BLaER1 treated with 17β-estradiol and CSF1 and Interleukin-3, amounts not matched to agents 10 nM and 100 nM (cell line): ENCODE measurements around the gene C1orf167.

Source experiments
- H3K27ac ChIP-seq, 11 experiments: shearing (Covaris generic); formaldehyde crosslinking; 2 replicates each; pipeline ENCODE4 v1.8.1; 2022
- H3K27me3 ChIP-seq, 11 experiments: shearing (Covaris generic); formaldehyde crosslinking; 2 replicates each; pipeline ENCODE4 v1.8.1; 2022
- H3K36me3 ChIP-seq, 11 experiments: shearing (Covaris generic); formaldehyde crosslinking; 2 replicates each; pipeline ENCODE4 v1.8.1; 2022
- H3K4me1 ChIP-seq, 10 experiments: shearing (Covaris generic); formaldehyde crosslinking; 2 replicates each; pipeline ENCODE4 v1.8.1; 2022
- H3K4me2 ChIP-seq, 11 experiments: shearing (Covaris generic); formaldehyde crosslinking; 2 replicates each; pipeline ENCODE4 v1.8.1; 2022
- H3K4me3 ChIP-seq, 10 experiments: shearing (Covaris generic); formaldehyde crosslinking; 2 replicates each; pipeline ENCODE4 v1.8.1; 2022
- H3K9ac ChIP-seq, 11 experiments: shearing (Covaris generic); formaldehyde crosslinking; 2 replicates each; pipeline ENCODE4 v1.8.1; 2022
- H3K9me3 ChIP-seq, 11 experiments: shearing (Covaris generic); formaldehyde crosslinking; replicated peaks in 1 of 11; 2 replicates each; pipeline ENCODE4 v1.8.1; 2022
- H4K20me1 ChIP-seq, 11 experiments: shearing (Covaris generic); formaldehyde crosslinking; 2 replicates each; pipeline ENCODE4 v1.8.1; 2022
- Cebpa-rat ChIP-seq, 11 experiments: shearing (Covaris generic); IDR thresholded peaks; 2 replicates each; pipeline ENCODE4 v1.8.1; 2022

Gene C1orf167

GRCh38 chr1:11838349-11839272 is 76.6 kb downstream of the C1orf167 start:
- H3K9ac ChIP-seq, result no peak overlapping the region
- peaks cover 73 to 98% (median 85%) of the 10 kb centered on the region in 11 experiments for H3K36me3 ChIP-seq
- H3K27ac ChIP-seq, result no peak overlapping the region
- H3K4me1 ChIP-seq, result peaks cover 36 to 41% (median 40%) of the 10 kb centered on the region in 10 experiments
- H3K27me3 ChIP-seq, result no peaks in the 10 kb centered on the region
- H4K20me1 ChIP-seq, result peaks cover 0 to 98% (median 49%) of the 10 kb centered on the region in 11 experiments; a peak in 19 of 22 replicates
- H3K4me2 ChIP-seq, result no peak overlapping the region
- no peak for TF ChIP-seq Cebpa-rat (IDR thresholded peaks at IDR 0.05)
- H3K9me3 ChIP-seq, result no peaks in the 10 kb centered on the region
- no peak overlapping the region for H3K4me3 ChIP-seq
